ENCODE results near the gene GALNT12.

GALNT12 gene

GRCh38 chr9:98875536-98875935, 68.1 kb downstream of the GALNT12 start:
- in situ Hi-C loops (cut with MboI; ENCODE audit: low sequenced_read_pairs), result no loop called here

DNA sequence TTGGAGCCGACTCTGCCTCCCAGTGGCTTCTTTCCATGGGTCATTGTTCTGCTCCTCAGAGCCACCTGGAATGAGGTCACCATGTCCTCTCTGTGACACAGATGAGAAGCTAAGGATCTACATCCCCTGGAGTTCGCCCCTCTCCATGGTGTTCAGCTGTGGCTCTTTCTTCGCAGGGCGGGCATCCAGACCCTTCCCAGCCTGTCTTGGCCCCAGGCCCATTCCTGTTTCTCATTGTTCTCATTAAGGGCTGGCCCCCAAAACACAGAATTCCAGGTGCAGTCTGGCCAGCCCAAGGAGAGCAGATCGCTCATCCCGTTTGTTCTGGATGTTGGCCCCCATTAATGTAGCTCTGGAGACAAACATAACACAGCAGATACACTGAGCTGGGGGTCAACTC, 69.8 kb downstream of the GALNT12 start:
- in situ Hi-C loops (cut with MboI; ENCODE audit: low sequenced_read_pairs), result no loop called here

DNA sequence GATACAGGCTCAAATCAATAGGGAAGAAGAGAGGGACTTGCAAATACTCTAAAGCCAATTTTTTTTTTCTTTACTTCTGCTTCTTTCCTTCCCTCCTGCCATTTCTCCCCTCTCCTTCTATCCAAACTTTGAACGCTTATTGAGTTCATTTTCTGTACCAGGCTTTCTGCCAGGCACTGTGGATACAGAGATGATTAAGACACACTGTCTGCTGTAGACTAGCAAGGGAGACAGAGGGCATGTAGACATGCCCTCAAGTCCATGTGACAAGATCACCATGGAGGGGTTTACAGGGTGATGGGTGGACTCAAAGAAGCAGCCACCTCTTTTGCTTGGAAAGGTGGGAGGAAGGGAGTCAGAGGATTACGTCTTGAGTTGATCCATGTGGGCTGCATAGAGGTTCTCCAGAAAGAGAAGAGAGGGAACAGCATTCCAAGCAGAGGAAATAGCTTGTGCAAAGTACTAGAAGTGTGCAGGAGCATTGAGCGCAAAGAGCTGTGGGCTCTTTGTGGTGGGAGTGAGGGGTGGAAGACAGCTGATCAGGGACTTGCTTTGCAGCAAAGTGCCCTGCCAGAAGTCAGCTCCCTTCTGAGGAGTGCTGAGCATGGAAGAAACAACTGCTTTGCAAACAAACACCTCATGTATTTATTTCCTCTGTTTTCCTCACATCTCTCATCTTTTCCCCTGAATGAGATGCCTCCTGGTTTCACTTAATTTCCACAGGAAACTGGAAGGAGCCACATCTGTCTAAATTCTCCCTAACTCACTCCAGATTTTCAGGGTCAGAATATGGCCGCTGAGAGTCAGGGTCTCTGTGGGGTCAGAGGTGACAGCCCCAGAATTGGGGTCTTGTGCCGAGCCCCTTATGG, 71.9 kb downstream of the GALNT12 start:
- in situ Hi-C loops (cut with MboI; ENCODE audit: low sequenced_read_pairs), result no loop called here

DNA sequence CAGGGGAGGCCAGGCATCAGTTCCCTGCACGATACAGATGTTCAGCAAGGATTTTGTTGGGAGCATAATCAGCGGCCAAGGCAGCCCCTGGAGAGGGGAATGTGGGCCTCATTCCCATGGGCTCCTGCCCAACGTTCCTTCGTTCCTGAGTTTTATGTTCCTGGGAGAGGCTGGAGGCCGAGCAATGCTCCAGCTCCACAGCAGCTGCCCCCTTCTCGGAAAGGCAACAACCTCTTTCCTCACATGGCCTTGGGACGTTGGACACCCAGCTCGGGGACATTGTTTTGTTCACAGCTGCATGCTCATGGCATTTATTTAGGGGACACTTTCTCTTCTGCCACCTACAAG, 72.5 kb downstream of the GALNT12 start:
- in situ Hi-C loops (cut with MboI; ENCODE audit: low sequenced_read_pairs), result no loop called here

- in situ Hi-C loops (cut with MboI; ENCODE audit: low sequenced_read_pairs), result no loop called here
Observed at GRCh38 chr9:98880311-98881015, 73.0 kb downstream of the GALNT12 start.

GRCh38 chr9:98881356-98881755, 73.9 kb downstream of the GALNT12 start:
- in situ Hi-C loops (cut with MboI; ENCODE audit: low sequenced_read_pairs), result no loop called here

- in situ Hi-C loops (cut with MboI; ENCODE audit: low sequenced_read_pairs), result no loop called here
Observed at GRCh38 chr9:98881836-98882568, 74.5 kb downstream of the GALNT12 start.

DNA sequence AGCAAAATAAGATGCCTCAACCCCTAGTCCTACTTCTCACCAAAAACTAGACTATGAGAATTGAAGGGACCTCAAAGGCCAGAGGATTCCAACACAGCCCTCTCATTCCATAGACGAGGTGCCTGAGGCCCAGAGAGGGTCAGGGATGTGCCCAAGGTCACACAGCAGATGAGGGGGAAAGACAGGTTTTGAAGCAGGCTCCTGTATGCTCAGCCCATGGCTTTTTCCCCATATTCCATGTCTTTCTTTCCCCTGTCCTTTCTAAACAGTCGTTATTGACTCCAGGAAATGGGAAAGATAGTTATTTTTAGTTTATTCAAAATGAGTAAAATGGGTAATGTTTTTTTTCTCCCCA, 75.1 kb downstream of the GALNT12 start:
- in situ Hi-C loops (cut with MboI; ENCODE audit: low sequenced_read_pairs), result no loop called here

DNA sequence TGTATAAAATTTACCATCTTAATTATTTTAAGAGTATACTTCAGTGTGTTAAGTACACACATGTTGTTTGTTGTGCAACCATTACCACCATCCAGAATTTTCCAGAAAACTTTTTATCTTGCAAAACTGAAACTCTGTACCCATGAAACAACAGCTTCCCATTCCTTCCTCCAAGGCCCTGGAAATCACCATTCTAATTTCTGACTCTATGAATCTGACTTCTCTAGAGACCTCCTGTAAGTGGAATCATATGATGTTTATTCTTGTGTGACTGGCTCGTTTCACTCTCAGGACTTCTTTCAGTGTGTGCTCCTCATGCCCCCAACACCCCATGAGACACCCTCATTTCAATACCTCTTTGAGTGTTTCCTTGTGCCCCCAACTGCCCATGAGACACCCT, 75.8 kb downstream of the GALNT12 start:
- in situ Hi-C loops (cut with MboI; ENCODE audit: low sequenced_read_pairs), result no loop called here

- in situ Hi-C loops (cut with MboI; ENCODE audit: low sequenced_read_pairs), result no loop called here
Observed at GRCh38 chr9:98884849-98885248, 77.4 kb downstream of the GALNT12 start.

- in situ Hi-C loops (cut with MboI; ENCODE audit: low sequenced_read_pairs), result no loop called here
Observed at GRCh38 chr9:98885575-98886295, 78.3 kb downstream of the GALNT12 start.

DNA sequence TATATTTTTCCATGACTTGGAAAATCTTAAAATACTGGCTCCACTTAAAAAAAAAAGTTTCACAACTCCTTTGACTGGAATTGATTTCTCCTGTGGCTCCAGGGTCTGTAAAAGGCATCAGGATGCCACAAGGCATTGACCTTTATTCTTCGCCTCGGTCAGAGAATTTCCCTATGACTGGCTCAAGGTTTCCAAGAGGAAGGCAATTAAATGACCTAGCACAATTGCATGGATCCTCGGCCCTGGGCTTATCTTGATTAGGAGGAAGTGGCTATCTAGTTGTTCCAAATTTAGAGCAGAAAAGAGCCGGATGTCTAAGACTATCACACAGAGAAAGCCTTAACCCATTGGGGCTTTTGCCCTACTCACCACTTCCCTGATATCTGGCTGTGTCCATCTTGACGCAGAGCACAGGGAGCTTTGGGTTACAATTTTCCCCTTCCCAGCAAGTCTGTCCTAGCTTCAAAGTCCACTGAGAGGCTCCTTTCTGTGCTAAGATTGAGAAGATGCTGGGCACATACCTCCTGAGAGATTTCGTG, 79.3 kb downstream of the GALNT12 start:
- in situ Hi-C loops (cut with MboI; ENCODE audit: low sequenced_read_pairs), result no loop called here

GRCh38 chr9:98887918-98888510, 80.5 kb downstream of the GALNT12 start:
- in situ Hi-C loops (cut with MboI; ENCODE audit: low sequenced_read_pairs), result no loop called here

DNA sequence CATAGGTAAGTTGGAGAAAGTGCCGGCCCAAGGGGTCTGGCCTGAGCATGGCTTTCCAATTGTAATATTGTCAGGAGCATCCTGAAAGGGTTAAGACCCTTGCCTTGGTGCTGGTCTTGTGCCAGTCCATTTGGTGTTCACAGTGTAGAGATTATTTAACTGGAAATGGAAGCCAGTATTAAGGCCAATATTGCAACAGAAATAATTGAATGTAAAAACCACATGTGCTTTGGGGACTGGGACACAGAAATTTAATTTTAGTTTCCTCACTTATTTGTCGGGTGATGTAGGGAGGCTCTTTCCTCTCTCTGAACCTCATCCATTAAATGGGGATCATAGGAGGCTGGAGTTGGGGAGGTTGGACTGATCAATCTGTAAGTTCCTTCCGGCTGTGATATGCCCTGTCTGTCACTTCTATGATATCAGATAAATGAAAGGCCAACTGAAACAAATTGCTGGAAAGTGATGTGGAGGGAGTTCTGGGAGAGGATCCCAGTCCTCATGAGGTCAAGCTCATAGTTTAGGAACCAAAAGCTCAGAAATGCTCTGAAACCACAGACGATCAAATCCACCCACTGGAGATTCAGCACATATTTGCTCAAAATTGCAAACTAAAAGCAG, 81.4 kb downstream of the GALNT12 start:
- in situ Hi-C loops (cut with MboI; ENCODE audit: low sequenced_read_pairs), result no loop called here

DNA sequence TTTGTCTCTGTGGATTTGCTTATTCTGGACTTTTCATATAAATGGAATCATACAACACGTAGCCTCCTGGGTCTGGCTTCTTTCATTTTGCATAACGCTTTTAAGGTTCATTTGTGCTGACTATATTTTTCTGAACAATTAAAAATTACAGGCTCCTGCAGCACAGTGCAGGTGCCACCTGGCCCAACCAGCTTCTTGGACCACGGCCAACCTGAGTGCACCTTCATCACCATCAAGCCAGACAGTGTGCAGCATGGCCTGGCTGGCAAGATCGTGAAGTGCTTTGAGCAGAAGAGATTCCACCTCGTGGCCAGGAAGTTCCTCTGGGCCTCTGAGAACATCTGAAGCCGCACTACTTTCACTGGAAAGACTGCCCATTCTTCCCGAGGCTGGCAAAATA, 82.8 kb downstream of the GALNT12 start:
- in situ Hi-C loops (cut with MboI; ENCODE audit: low sequenced_read_pairs), result no loop called here

DNA sequence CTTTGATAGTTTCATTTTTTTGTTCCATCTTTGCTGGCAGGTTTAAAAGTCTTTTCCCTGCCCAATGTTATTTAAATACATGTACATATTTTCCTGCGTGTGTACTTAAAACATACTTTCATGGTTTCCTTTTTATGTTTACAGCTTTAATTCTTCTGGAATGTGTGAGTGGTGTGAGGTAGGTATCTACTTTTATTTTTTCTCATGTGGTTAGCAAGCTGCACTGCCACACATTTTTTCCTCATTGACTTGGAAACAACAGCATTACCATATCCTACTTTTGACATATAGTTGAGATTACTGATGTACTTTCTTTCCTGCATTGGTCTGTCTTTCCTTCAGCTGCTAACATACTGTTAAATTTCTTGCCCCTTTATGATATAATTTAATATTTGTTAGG, 84.8 kb downstream of the GALNT12 start:
- in situ Hi-C loops (cut with MboI; ENCODE audit: low sequenced_read_pairs), result no loop called here

DNA sequence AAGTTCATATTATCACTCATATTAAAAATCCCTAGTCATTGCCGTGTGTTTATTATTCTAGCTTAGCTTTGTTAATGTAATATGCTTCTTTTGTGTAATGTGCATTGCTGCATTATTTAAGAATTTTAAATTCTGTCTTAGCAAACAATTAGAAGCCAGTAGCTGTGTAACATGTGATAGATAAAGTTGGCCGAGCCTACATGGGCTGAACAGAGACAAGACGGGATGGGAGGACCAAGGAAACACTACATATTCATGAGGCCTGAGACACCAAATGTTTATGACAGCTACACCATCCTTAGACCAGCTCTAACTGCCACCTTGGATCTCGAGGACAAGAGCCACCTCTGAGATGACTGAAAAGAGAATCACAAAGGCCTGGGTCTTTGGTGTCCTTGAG, 85.2 kb downstream of the GALNT12 start:
- in situ Hi-C loops (cut with MboI; ENCODE audit: low sequenced_read_pairs), result no loop called here

DNA sequence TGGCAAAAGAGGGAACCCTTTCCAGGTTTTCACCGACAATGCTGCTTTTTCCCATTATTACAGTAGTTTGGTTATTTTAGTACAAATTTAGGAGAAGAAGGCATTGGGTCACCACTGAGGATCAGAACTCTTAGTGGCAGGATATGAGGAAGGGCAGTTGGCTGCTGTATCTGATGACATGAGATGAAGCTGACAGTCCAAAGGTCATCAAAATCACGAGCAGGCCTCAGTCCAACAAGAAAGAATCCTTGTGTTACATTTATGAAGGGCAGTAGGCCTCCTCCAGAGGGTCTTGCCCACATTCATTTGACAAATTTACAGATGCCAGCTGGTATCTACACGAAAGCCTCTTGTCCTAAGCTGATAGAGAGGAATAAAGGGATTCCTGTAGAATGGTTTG, 86.7 kb downstream of the GALNT12 start:
- in situ Hi-C loops (cut with MboI; ENCODE audit: low sequenced_read_pairs), result no loop called here

DNA sequence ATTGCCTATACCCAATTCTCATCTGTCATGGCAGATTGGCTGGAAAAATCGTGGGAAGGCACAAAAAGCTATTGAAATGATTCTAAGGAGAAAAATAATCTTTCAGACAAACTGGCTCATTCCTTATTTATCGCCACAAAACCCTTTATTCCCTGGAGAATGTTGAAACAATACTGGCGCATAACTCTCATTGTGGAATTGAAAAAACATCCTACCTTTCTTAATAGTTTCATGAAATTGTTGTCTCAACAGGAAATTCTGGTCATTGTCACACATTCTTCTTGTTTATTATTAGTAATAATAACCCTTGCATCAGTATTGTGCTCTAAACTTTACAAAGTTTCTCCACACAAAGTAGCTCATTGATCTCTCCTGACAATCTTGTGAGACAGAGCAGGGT, 87.3 kb downstream of the GALNT12 start:
- in situ Hi-C loops (cut with MboI; ENCODE audit: low sequenced_read_pairs), result no loop called here

- in situ Hi-C loops (cut with MboI; ENCODE audit: low sequenced_read_pairs), result no loop called here
Observed at GRCh38 chr9:98896632-98897031, 89.2 kb downstream of the GALNT12 start.

All from HL-60/S4 treated with phorbol 12-myristate 13-acetate at 8.2 ng/mL for 4 days and 3 days (cell line).